Measurements from ENCODE around the gene GNB5. TPM values are rescaled to one million over a fixed set of nuclear protein-coding genes. Genes with fewer than 3 reads are reported as not detected.

GNB5 gene
- total RNA-seq, 1 experiment from 2014 or later: 48.8 TPM

DNA sequence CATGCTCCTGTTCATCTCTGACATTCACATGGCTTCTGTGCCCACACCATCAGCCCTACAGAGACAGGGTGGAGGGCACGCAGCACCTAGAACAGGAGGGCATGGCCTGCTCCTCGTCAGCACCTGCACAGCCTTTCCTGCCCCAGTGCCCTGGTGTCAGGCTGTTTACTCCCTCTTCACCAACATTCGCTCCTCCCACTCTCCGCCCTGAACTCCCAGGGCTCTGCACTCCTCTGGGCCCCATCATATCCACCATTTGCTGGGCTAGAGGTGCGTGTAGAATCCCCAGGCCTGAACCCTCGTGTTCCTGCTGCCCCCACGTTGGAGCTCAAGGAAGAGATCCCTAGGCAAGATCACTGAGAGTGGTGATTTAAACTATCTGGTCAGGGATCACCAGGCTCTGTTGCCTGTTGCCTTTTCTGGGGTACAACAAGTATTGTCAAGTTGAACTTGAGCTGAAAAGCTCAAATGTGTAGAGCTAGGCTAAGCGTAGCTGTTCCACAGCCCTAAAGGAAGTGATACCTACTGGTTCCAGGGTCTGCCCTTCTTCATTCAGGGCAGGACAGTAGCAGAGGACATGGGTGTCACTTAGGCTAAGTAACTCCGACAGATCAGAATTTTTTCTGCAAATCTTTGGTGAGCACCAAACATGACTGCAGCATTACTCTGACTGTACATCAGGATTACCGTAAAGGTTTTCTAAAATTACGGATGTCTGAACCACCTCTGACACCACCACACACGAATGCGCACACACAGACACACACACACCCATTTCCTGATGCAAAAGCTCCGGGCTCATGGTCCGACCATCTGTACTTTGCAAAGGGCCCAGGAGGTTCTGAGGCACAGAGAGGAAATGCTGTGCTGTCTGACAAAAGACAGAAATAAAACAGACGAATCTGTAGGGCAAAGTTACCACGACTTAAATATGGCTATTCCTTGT, 43.7 kb upstream of the GNB5 start:
- H3K4me3 Mint-ChIP-seq (ENCODE audit: low read depth, unreplicated experiment): no peak overlapping the region
- H3K36me3 Mint-ChIP-seq (ENCODE audit: insufficient read depth, unreplicated experiment): peaks cover 20% of the 10 kb centered on the region
- DNase-seq: no peak
- no peak overlapping the region for H3K27ac Mint-ChIP-seq (ENCODE audit: unreplicated experiment)
- intact Hi-C loops (cut with micrococcal nuclease; ENCODE audit: unreplicated experiment): no loop called here
- TF ChIP-seq, protein P1, sequence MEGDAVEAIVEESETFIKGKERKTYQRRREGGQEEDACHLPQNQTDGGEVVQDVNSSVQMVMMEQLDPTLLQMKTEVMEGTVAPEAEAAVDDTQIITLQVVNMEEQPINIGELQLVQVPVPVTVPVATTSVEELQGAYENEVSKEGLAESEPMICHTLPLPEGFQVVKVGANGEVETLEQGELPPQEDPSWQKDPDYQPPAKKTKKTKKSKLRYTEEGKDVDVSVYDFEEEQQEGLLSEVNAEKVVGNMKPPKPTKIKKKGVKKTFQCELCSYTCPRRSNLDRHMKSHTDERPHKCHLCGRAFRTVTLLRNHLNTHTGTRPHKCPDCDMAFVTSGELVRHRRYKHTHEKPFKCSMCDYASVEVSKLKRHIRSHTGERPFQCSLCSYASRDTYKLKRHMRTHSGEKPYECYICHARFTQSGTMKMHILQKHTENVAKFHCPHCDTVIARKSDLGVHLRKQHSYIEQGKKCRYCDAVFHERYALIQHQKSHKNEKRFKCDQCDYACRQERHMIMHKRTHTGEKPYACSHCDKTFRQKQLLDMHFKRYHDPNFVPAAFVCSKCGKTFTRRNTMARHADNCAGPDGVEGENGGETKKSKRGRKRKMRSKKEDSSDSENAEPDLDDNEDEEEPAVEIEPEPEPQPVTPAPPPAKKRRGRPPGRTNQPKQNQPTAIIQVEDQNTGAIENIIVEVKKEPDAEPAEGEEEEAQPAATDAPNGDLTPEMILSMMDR (IDR thresholded peaks at IDR 0.05; ENCODE audit: unreplicated experiment): no peak
- CTCF ChIA-PET: no interaction called here
- no peaks in the 10 kb centered on the region for H3K9me3 Mint-ChIP-seq (ENCODE audit: low read depth, unreplicated experiment)
- no peaks in the 10 kb centered on the region for H3K4me1 Mint-ChIP-seq (ENCODE audit: low read depth, unreplicated experiment)
- no TSS peak for BruUV-seq (replicated peaks)
- no peaks in the 10 kb centered on the region for H3K27me3 Mint-ChIP-seq (ENCODE audit: unreplicated experiment)

- Mint-ChIP-seq H3K36me3 (ENCODE audit: insufficient read depth, unreplicated experiment) (peaks cover 20% of the 10 kb centered on the region), H3K4me3 (ENCODE audit: low read depth, unreplicated experiment) (no peak overlapping the region), H3K9me3 (ENCODE audit: low read depth, unreplicated experiment) (no peaks in the 10 kb centered on the region), H3K27ac (ENCODE audit: unreplicated experiment) (no peak overlapping the region), H3K4me1 (ENCODE audit: low read depth, unreplicated experiment) (no peaks in the 10 kb centered on the region), H3K27me3 (ENCODE audit: unreplicated experiment) (no peaks in the 10 kb centered on the region)
- TF ChIP-seq, protein P1 (IDR thresholded peaks at IDR 0.05; ENCODE audit: unreplicated experiment): no peak
- DNase-seq: no peak
- CTCF ChIA-PET: no interaction called here
- no TSS peak for BruUV-seq (replicated peaks)
- intact Hi-C loops (cut with micrococcal nuclease; ENCODE audit: unreplicated experiment): no loop called here
These were observed 42.2 kb upstream of the GNB5 start for GRCh38 chr15:52233405-52233804.

GRCh38 chr15:52232327-52232726, 41.1 kb upstream of the GNB5 start:
- CTCF ChIA-PET: no interaction called here
- Mint-ChIP-seq H3K27me3 (ENCODE audit: unreplicated experiment) (no peaks in the 10 kb centered on the region), H3K9me3 (ENCODE audit: low read depth, unreplicated experiment) (no peaks in the 10 kb centered on the region), H3K4me1 (ENCODE audit: low read depth, unreplicated experiment) (no peaks in the 10 kb centered on the region), H3K36me3 (ENCODE audit: insufficient read depth, unreplicated experiment) (peaks cover 21% of the 10 kb centered on the region), H3K27ac (ENCODE audit: unreplicated experiment) (no peak overlapping the region), H3K4me3 (ENCODE audit: low read depth, unreplicated experiment) (no peak overlapping the region)
- intact Hi-C loops (cut with micrococcal nuclease; ENCODE audit: unreplicated experiment): no loop called here
- no peak for DNase-seq
- TF ChIP-seq, protein P1 (IDR thresholded peaks at IDR 0.05; ENCODE audit: unreplicated experiment): no peak
- BruUV-seq (replicated peaks): no TSS peak

DNA sequence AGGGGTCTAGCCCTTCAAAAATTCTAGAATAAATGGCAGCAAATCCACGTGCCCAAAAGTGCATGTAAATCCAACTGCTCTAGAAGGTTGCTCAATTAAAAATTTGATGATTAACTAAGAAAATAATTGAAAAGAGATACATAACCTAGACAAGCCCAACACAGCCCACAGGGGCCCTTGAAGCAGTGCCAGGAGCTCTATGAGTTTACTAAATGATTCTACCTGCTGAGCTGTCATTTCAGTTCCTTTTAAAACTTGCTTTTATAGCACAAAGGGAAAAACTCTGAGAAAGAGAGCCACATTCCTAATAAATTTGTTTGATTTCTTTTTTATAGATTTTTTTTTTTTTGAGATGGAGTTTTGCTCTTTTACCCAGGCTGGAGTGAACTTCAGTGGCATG, 38.9 kb upstream of the GNB5 start:
- TF ChIP-seq, protein P1 (IDR thresholded peaks at IDR 0.05; ENCODE audit: unreplicated experiment): no peak
- no TSS peak for BruUV-seq (replicated peaks)
- intact Hi-C loops (cut with micrococcal nuclease; ENCODE audit: unreplicated experiment): no loop called here
- CTCF ChIA-PET: no interaction called here
- no peaks in the 10 kb centered on the region for H3K27me3 Mint-ChIP-seq (ENCODE audit: unreplicated experiment)
- H3K27ac Mint-ChIP-seq (ENCODE audit: unreplicated experiment): no peak overlapping the region
- no peak overlapping the region for H3K4me3 Mint-ChIP-seq (ENCODE audit: low read depth, unreplicated experiment)
- no peaks in the 10 kb centered on the region for H3K9me3 Mint-ChIP-seq (ENCODE audit: low read depth, unreplicated experiment)
- H3K4me1 Mint-ChIP-seq (ENCODE audit: low read depth, unreplicated experiment): no peaks in the 10 kb centered on the region
- peaks cover 26% of the 10 kb centered on the region for H3K36me3 Mint-ChIP-seq (ENCODE audit: insufficient read depth, unreplicated experiment)
- no peak for DNase-seq

Data from Calu3 (cell line).